K562 treated with DMSO at 1 percent for 12 hours (cell line): Measurements from ENCODE around the gene TWIST2. TPM values are rescaled to one million over a fixed set of nuclear protein-coding genes. Genes with fewer than 3 reads are reported as not detected.

Source experiments
- total RNA-seq: library from RNA; unstranded; fragments of 300-600 nt; gene quantifications from 2 replicates; pipeline ENCODE4 v1.2.3, GENCODE V29; 2022; ENCODE audit not compliant: insufficient read depth

TWIST2 gene
- not detected in 2 replicates for total RNA-seq

GRCh38 chr2:238847841-238848690, at the start of gene TWIST2:
Gene TWIST2 (plus strand): TSS chr2:238848085. CDS start chr2:238848216, 131 bp downstream.

